H1 (cell line): Measurements from ENCODE around the gene COX5B.

Experiments
- CHD2 ChIP-seq: IDR thresholded peaks from 2 replicates; pipeline ENCODE4 v1.6.1; 2012; ENCODE audit warnings: low read length, improper control_type of control experiment
- EP300 ChIP-seq, 2 experiments: IDR thresholded peaks; 1 replicate in 1 of 2; 2 replicates in 1 of 2; pipeline ENCODE4 v1.6.1; 2011 to 2012; ENCODE audit warnings: low read depth in 2 of 2, low read length in 2 of 2, mild to moderate bottlenecking in 2 of 2, borderline replicate concordance in 1 of 2, inconsistent platforms in 1 of 2, moderate library complexity in 1 of 2
- EZH2 ChIP-seq: fragments of 200-600 bp; sonication (generic); IDR thresholded peaks from 2 replicates; pipeline ENCODE4 v1.7.1; 2012; ENCODE audit warnings: low read depth, mild to moderate bottlenecking, moderate library complexity, low read length, inconsistent platforms; ENCODE audit not compliant: severe bottlenecking
- HDAC2 ChIP-seq, 2 experiments: fragments of 300-600 bp in 1 of 2; sonication (generic) in 1 of 2; IDR thresholded peaks; 2 replicates each; pipeline ENCODE4 v1.6.1; 2011 to 2012; ENCODE audit warnings: low read depth in 2 of 2, low read length in 2 of 2, mild to moderate bottlenecking in 2 of 2, moderate library complexity in 2 of 2, borderline replicate concordance in 1 of 2, inconsistent platforms in 1 of 2
- NRF1 ChIP-seq: IDR thresholded peaks from 2 replicates; pipeline ENCODE4 v1.6.1; 2011; ENCODE audit warnings: mild to moderate bottlenecking, low read depth, low read length, improper control_type of control experiment
- POLR2A ChIP-seq, 2 experiments: IDR thresholded peaks; 1 replicate in 1 of 2; 2 replicates in 1 of 2; pipeline ENCODE4 v1.6.1; 2011; ENCODE audit warnings: low read depth in 2 of 2, low read length in 2 of 2, mild to moderate bottlenecking in 2 of 2; ENCODE audit errors: control extremely low read depth in 1 of 2
- POLR2AphosphoS5 ChIP-seq: IDR thresholded peaks from 2 replicates; pipeline ENCODE4 v1.6.1; 2011; ENCODE audit warnings: low read depth, low read length
- TAF1 ChIP-seq: IDR thresholded peaks from 2 replicates; pipeline ENCODE4 v1.6.1; 2011; ENCODE audit warnings: mild to moderate bottlenecking, low read depth, low read length
- YY1 ChIP-seq: IDR thresholded peaks from 2 replicates; pipeline ENCODE4 v1.6.1; 2011; ENCODE audit warnings: low read depth, mild to moderate bottlenecking, low read length
- ZNF274 ChIP-seq: IDR thresholded peaks from 2 replicates; pipeline ENCODE4 v1.7.0; 2012; ENCODE audit warnings: low read length, borderline replicate concordance; ENCODE audit errors: extremely low read depth
- TF ChIP-seq, protein P1 (sequence below), 3 experiments: IDR thresholded peaks; 1 replicate in 2 of 3; 2 replicates in 1 of 3; pipeline versions ENCODE4 v1.5.1 to v1.6.1; 2011; ENCODE audit warnings: low read length in 3 of 3, mild to moderate bottlenecking in 3 of 3, inconsistent platforms in 2 of 3, low read depth in 1 of 3, moderate library complexity in 1 of 3; ENCODE audit not compliant: insufficient read depth in 1 of 3; ENCODE audit errors: control extremely low read depth in 1 of 3

GRCh38 chr2:97664636-97664970, 18.7 kb downstream of the COX5B start:
- TF ChIP-seq EZH2: no peak
- TF ChIP-seq HDAC2 (IDR thresholded peaks at IDR 0.05; ENCODE audit: borderline replicate concordance in 1 of 2, low read depth in 2 of 2, low read length in 2 of 2): no peak; a peak in 1 of 4 replicates
- no peak for TF ChIP-seq NRF1
- TF ChIP-seq, protein P1, sequence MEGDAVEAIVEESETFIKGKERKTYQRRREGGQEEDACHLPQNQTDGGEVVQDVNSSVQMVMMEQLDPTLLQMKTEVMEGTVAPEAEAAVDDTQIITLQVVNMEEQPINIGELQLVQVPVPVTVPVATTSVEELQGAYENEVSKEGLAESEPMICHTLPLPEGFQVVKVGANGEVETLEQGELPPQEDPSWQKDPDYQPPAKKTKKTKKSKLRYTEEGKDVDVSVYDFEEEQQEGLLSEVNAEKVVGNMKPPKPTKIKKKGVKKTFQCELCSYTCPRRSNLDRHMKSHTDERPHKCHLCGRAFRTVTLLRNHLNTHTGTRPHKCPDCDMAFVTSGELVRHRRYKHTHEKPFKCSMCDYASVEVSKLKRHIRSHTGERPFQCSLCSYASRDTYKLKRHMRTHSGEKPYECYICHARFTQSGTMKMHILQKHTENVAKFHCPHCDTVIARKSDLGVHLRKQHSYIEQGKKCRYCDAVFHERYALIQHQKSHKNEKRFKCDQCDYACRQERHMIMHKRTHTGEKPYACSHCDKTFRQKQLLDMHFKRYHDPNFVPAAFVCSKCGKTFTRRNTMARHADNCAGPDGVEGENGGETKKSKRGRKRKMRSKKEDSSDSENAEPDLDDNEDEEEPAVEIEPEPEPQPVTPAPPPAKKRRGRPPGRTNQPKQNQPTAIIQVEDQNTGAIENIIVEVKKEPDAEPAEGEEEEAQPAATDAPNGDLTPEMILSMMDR (IDR thresholded peaks at IDR 0.05; ENCODE audit: control extremely low read depth in 1 of 3, insufficient read depth in 1 of 3, low read depth in 1 of 3, low read length in 3 of 3): no peak
- no peak for TF ChIP-seq EP300 (IDR thresholded peaks at IDR 0.05; ENCODE audit: borderline replicate concordance in 1 of 2, low read depth in 2 of 2, low read length in 2 of 2)
- no peak for TF ChIP-seq ZNF274
- TF ChIP-seq POLR2AphosphoS5: no peak
- no peak for TF ChIP-seq POLR2A (IDR thresholded peaks at IDR 0.05; ENCODE audit: control extremely low read depth in 1 of 2, low read depth in 2 of 2, low read length in 2 of 2)
- no peak for TF ChIP-seq TAF1
- no peak for TF ChIP-seq CHD2
- TF ChIP-seq YY1: no peak
